Ishikawa (cell line): ENCODE results near the gene ZNF444.

Experiments used
- EP300 ChIP-seq: IDR thresholded peaks from 2 replicates; pipeline ENCODE4 v1.6.1; 2012; ENCODE audit warnings: borderline replicate concordance
- NFIC ChIP-seq: IDR thresholded peaks from 2 replicates; pipeline ENCODE4 v1.6.1; 2012
- RAD21 ChIP-seq: IDR thresholded peaks from 2 replicates; pipeline ENCODE4 v1.6.1; 2012; ENCODE audit warnings: low read depth
- TAF1 ChIP-seq: IDR thresholded peaks from 2 replicates; pipeline ENCODE4 v1.6.1; 2012; ENCODE audit warnings: low read depth, mild to moderate bottlenecking
- YY1 ChIP-seq: IDR thresholded peaks from 2 replicates; pipeline ENCODE4 v1.6.1; 2012; ENCODE audit warnings: low read depth
- TF ChIP-seq, protein P1 (sequence below): IDR thresholded peaks from 2 replicates; pipeline ENCODE4 v1.6.1; 2012
- TF ChIP-seq, protein P2 (sequence below): IDR thresholded peaks from 2 replicates; pipeline ENCODE4 v1.6.1; 2012; ENCODE audit warnings: low read depth, mild to moderate bottlenecking

- TF ChIP-seq, protein P1, sequence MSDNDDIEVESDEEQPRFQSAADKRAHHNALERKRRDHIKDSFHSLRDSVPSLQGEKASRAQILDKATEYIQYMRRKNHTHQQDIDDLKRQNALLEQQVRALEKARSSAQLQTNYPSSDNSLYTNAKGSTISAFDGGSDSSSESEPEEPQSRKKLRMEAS, result no peak
- TF ChIP-seq YY1, result no peak
- no peak for TF ChIP-seq TAF1
- TF ChIP-seq, protein P2, sequence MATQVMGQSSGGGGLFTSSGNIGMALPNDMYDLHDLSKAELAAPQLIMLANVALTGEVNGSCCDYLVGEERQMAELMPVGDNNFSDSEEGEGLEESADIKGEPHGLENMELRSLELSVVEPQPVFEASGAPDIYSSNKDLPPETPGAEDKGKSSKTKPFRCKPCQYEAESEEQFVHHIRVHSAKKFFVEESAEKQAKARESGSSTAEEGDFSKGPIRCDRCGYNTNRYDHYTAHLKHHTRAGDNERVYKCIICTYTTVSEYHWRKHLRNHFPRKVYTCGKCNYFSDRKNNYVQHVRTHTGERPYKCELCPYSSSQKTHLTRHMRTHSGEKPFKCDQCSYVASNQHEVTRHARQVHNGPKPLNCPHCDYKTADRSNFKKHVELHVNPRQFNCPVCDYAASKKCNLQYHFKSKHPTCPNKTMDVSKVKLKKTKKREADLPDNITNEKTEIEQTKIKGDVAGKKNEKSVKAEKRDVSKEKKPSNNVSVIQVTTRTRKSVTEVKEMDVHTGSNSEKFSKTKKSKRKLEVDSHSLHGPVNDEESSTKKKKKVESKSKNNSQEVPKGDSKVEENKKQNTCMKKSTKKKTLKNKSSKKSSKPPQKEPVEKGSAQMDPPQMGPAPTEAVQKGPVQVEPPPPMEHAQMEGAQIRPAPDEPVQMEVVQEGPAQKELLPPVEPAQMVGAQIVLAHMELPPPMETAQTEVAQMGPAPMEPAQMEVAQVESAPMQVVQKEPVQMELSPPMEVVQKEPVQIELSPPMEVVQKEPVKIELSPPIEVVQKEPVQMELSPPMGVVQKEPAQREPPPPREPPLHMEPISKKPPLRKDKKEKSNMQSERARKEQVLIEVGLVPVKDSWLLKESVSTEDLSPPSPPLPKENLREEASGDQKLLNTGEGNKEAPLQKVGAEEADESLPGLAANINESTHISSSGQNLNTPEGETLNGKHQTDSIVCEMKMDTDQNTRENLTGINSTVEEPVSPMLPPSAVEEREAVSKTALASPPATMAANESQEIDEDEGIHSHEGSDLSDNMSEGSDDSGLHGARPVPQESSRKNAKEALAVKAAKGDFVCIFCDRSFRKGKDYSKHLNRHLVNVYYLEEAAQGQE, result no peak
- TF ChIP-seq NFIC, result no peak
- TF ChIP-seq RAD21, result no peak
- no peak for TF ChIP-seq EP300
Measured at GRCh38 chr19:56156768-56157167, 15.7 kb downstream of the ZNF444 start.
